GM12878 (cell line): Measurements from ENCODE around the gene SETD1B. TPM values are rescaled to one million over a fixed set of nuclear protein-coding genes. Genes with fewer than 3 reads are reported as not detected.
A peak's percentile ranks its signal among the peaks of the same experiment; 100 is the strongest.

ENCODE experiments used
- ATAC-seq: fragments of 200-7000 bp; cut with Tn5 transposase; 3 replicates; pipeline ENCODE4 v1.9.1; 2020; ENCODE audit warnings: mild to moderate bottlenecking, moderate library complexity
- BruUV-seq: library from RNA; stranded (reverse); fragments of 400-500 nt; replicated peaks from 2 replicates; lab custom pipeline; 2021; lab: Mats Ljungman, UMichigan
- CTCF ChIA-PET: fragments of 300-600 bp; sonication (Branson Sonifier 250); formaldehyde crosslinking; extraction: SDS; loops from one replicate; lab custom pipeline; 2021; ENCODE audit warnings: inconsistent platforms; lab: Yijun Ruan, JAX
- POLR2A ChIA-PET: fragments of 350-600 bp; formaldehyde crosslinking; extraction: SDS; loops from one replicate; lab custom pipeline; 2021; ENCODE audit warnings: inconsistent platforms; lab: Charles Lee
- RAD21 ChIA-PET: fragments of 300-600 bp; sonication (Branson Sonifier 250); formaldehyde crosslinking; loops from one replicate; lab custom pipeline; 2023; ENCODE audit warnings: antibody characterized with exemption; ENCODE audit not compliant: unreplicated experiment; lab: Charles Lee
- SMC1A ChIA-PET: fragments of 300-600 bp; sonication (Branson Sonifier 250); formaldehyde crosslinking; loops from one replicate; lab custom pipeline; 2023; ENCODE audit not compliant: unreplicated experiment, uncharacterized antibody; lab: Charles Lee
- DNase-seq: peaks from one replicate; pipeline ENCODE4 v3.0.0-alpha.2; 2011; ENCODE audit warnings: low read depth, low spot score
- FAIRE-seq: peaks from 3 replicates; lab custom pipeline; 2011; peaks lifted over from hg19 to GRCh38; lab: Jason Lieb, UNC
- H2AFZ ChIP-seq: 2 replicates; pipeline ENCODE4 v1.6.0; 2011; ENCODE audit warnings: low read depth, low read length, control low read depth; ENCODE audit not compliant: control insufficient read depth
- H3K27ac ChIP-seq: 2 replicates; pipeline ENCODE4 v1.5.1; 2011; ENCODE audit warnings: control low read depth; ENCODE audit not compliant: control insufficient read depth, insufficient read depth
- H3K27me3 ChIP-seq, 2 experiments: replicated peaks in 1 of 2; 2 replicates each; pipeline versions ENCODE4 v1.6.0 to v1.6.1; 2011; ENCODE audit warnings: low read length in 1 of 2; ENCODE audit not compliant: control insufficient read depth in 2 of 2, insufficient read depth in 2 of 2
- H3K36me3 ChIP-seq, 2 experiments: 2 replicates each; pipeline ENCODE4 v1.5.1; 2011; ENCODE audit warnings: low read length in 1 of 2; ENCODE audit not compliant: control insufficient read depth in 2 of 2, insufficient read depth in 2 of 2
- H3K4me1 ChIP-seq: 2 replicates; pipeline ENCODE4 v1.6.1; 2011; ENCODE audit warnings: mild to moderate bottlenecking, low read length, moderate library complexity, mixed read lengths; ENCODE audit not compliant: control insufficient read depth, insufficient read depth
- H3K4me2 ChIP-seq: 2 replicates; pipeline ENCODE4 v1.6.0; 2011; ENCODE audit warnings: control low read depth; ENCODE audit not compliant: control insufficient read depth, insufficient read depth
- H3K4me3 ChIP-seq: fragments of 200-600 bp; sonication (generic); 2 replicates; pipeline ENCODE4 v1.5.1; 2016
- H3K79me2 ChIP-seq: 2 replicates; pipeline ENCODE4 v1.6.0; 2011; ENCODE audit warnings: low read length; ENCODE audit not compliant: control insufficient read depth, insufficient read depth
- H3K9ac ChIP-seq: 2 replicates; pipeline ENCODE4 v1.8.0; 2011; ENCODE audit warnings: low read length, control low read depth, mixed read lengths; ENCODE audit not compliant: control insufficient read depth, insufficient read depth
- H3K9me3 ChIP-seq: replicated peaks from 3 replicates; pipeline ENCODE4 v1.5.1; 2011; ENCODE audit warnings: mild to moderate bottlenecking, low read length; ENCODE audit not compliant: control insufficient read depth, insufficient read depth
- H4K20me1 ChIP-seq: 2 replicates; pipeline ENCODE4 v1.6.0; 2011; ENCODE audit not compliant: control insufficient read depth, insufficient read depth
- BCL3 ChIP-seq: IDR thresholded peaks from 2 replicates; pipeline ENCODE4 v1.6.1; 2011; ENCODE audit warnings: borderline replicate concordance, low read depth, mild to moderate bottlenecking, moderate library complexity, low read length; ENCODE audit not compliant: insufficient read depth, poor library complexity, severe bottlenecking
- BHLHE40 ChIP-seq, 2 experiments: fragments of 450-650 bp in 1 of 2; IDR thresholded peaks; 2 replicates each; pipeline ENCODE4 v1.6.1; 2011 to 2017; ENCODE audit warnings: low read depth in 2 of 2, borderline replicate concordance in 1 of 2, improper control_type of control experiment in 1 of 2, low read length in 1 of 2, mild to moderate bottlenecking in 1 of 2
- EGR1 ChIP-seq, 2 experiments: IDR thresholded peaks; 1 replicate in 1 of 2; 2 replicates in 1 of 2; pipeline ENCODE4 v1.6.1; 2011 to 2012; ENCODE audit warnings: low read depth in 2 of 2, low read length in 2 of 2, borderline replicate concordance in 1 of 2, mild to moderate bottlenecking in 1 of 2, moderate library complexity in 1 of 2
- FOS ChIP-seq: IDR thresholded peaks from 3 replicates; pipeline ENCODE4 v1.6.1; 2011; ENCODE audit warnings: borderline replicate concordance; ENCODE audit not compliant: insufficient read length; ENCODE audit errors: extremely low read depth
- HDGF ChIP-seq: fragments of 450-650 bp; IDR thresholded peaks from 2 replicates; pipeline ENCODE4 v1.6.1; 2016; ENCODE audit warnings: antibody characterized with exemption
- KAT2A ChIP-seq: conservative IDR thresholded peaks from 2 replicates; pipeline ENCODE4 v1.6.1; 2011; ENCODE audit warnings: low read depth, low read length; ENCODE audit not compliant: control insufficient read depth
- KDM1A ChIP-seq: fragments of 200-600 bp; sonication (generic); IDR thresholded peaks from 2 replicates; pipeline ENCODE4 v1.6.1; 2016; ENCODE audit warnings: borderline replicate concordance
- NFYB ChIP-seq: IDR thresholded peaks from 2 replicates; pipeline ENCODE4 v1.6.1; 2011; ENCODE audit warnings: low read depth, mild to moderate bottlenecking, low read length, improper control_type of control experiment, moderate library complexity; ENCODE audit not compliant: insufficient read depth
- PAX5 ChIP-seq: IDR thresholded peaks from 2 replicates; pipeline ENCODE4 v1.6.1; 2011; ENCODE audit warnings: low read depth, low read length, borderline replicate concordance
- PAX8 ChIP-seq: fragments of 450-650 bp; IDR thresholded peaks from 2 replicates; pipeline ENCODE4 v1.6.1; 2017; ENCODE audit warnings: mild to moderate bottlenecking, moderate library complexity
- RAD21 ChIP-seq: IDR thresholded peaks from 2 replicates; pipeline ENCODE4 v1.6.1; 2011; ENCODE audit warnings: mild to moderate bottlenecking, low read depth, low read length, moderate library complexity; ENCODE audit not compliant: insufficient read depth
- RAD51 ChIP-seq: fragments of 450-650 bp; IDR thresholded peaks from 2 replicates; pipeline ENCODE4 v1.6.1; 2016; ENCODE audit warnings: moderate library complexity, mild to moderate bottlenecking, inconsistent platforms
- RBBP5 ChIP-seq: fragments of 200-600 bp; sonication (generic); conservative IDR thresholded peaks from 2 replicates; pipeline ENCODE4 v1.6.1; 2016
- SMC3 ChIP-seq: IDR thresholded peaks from 2 replicates; pipeline ENCODE4 v1.6.1; 2011; ENCODE audit warnings: low read length, improper control_type of control experiment, borderline replicate concordance
- SUPT20H ChIP-seq: IDR thresholded peaks from 2 replicates; pipeline ENCODE4 v1.6.1; 2011; ENCODE audit warnings: low read depth, mild to moderate bottlenecking, low read length, moderate library complexity, borderline replicate concordance; ENCODE audit not compliant: control insufficient read depth
- WRNIP1 ChIP-seq: IDR thresholded peaks from 2 replicates; pipeline ENCODE4 v1.6.1; 2011; ENCODE audit warnings: low read depth, low read length, improper control_type of control experiment, borderline replicate concordance
- YY1 ChIP-seq: IDR thresholded peaks from 2 replicates; pipeline ENCODE4 v1.6.1; 2011; ENCODE audit warnings: low read depth, mild to moderate bottlenecking, low read length
- ZNF207 ChIP-seq: fragments of 450-650 bp; IDR thresholded peaks from 2 replicates; pipeline ENCODE4 v1.6.1; 2014; ENCODE audit warnings: antibody characterized with exemption, mild to moderate bottlenecking, borderline replicate concordance
- ZZZ3 ChIP-seq: IDR thresholded peaks from 2 replicates; pipeline ENCODE4 v1.6.1; 2011; ENCODE audit warnings: low read depth; ENCODE audit not compliant: control insufficient read depth, insufficient read length
- WGBS: methylation state at CpG from one replicate; pipeline ENCODE4 v1.1.6; 2016; ENCODE audit warnings: low lambda C conversion rate; ENCODE audit not compliant: insufficient replicate concordance, insufficient coverage; ENCODE audit errors: missing lambda C conversion rate; 5-methylcytosine and 5-hydroxymethylcytosine counted together
- in situ Hi-C: fragments of 300-500 bp; cut with MboI; formaldehyde crosslinking; loops from 9 replicates; pipeline ENCODE4 v1.14.3; 2018; ENCODE audit warnings: mixed read lengths
- intact Hi-C: fragments of 100-400 bp; cut with micrococcal nuclease; formaldehyde crosslinking; loops from one replicate; pipeline ENCODE4 v1.14.2; 2022; ENCODE audit not compliant: unreplicated experiment
- polyA plus RNA-seq, 11 experiments: library from polyadenylated mRNA; depleted of rRNA in 4 of 11; unstranded in 6 of 11; stranded (reverse) in 5 of 11; fragments of >200 nt; fragmentation: Nextera tagmentation in 4 of 11; fragmentation: Illumina TruSeq in 1 of 11; extraction: Ambion mirVana in 4 of 11; extraction: Trizol in 1 of 11; gene quantifications; 1 replicate in 1 of 11; 2 replicates in 10 of 11; pipeline versions ENCODE4 v1.2.1 to v1.2.3, GENCODE V29; 2011 to 2016; ENCODE audit warnings: inconsistent platforms in 2 of 11, missing spikeins in 2 of 11, low read depth in 1 of 11
- total RNA-seq, 4 experiments: library from RNA; depleted of rRNA in 3 of 4; stranded (reverse); fragments of >200 nt in 3 of 4; fragmentation: Illumina TruSeq in 1 of 4; extraction: Trizol in 1 of 4; gene quantifications; 2 replicates each; pipeline versions ENCODE4 v1.2.1 to v1.2.3, GENCODE V29; 2013 to 2021
- TF ChIP-seq, protein P1 (sequence below): IDR thresholded peaks from 2 replicates; pipeline ENCODE4 v1.6.1; 2012; ENCODE audit warnings: low read length, inconsistent platforms

The SETD1B gene
- total and polyA plus RNA-seq, 10 of the 15 experiments (the other 5 are each of a cell fraction or from before 2014, with no cell fraction given), result 0.50 to 17.3 (median 1.6) TPM

DNA sequence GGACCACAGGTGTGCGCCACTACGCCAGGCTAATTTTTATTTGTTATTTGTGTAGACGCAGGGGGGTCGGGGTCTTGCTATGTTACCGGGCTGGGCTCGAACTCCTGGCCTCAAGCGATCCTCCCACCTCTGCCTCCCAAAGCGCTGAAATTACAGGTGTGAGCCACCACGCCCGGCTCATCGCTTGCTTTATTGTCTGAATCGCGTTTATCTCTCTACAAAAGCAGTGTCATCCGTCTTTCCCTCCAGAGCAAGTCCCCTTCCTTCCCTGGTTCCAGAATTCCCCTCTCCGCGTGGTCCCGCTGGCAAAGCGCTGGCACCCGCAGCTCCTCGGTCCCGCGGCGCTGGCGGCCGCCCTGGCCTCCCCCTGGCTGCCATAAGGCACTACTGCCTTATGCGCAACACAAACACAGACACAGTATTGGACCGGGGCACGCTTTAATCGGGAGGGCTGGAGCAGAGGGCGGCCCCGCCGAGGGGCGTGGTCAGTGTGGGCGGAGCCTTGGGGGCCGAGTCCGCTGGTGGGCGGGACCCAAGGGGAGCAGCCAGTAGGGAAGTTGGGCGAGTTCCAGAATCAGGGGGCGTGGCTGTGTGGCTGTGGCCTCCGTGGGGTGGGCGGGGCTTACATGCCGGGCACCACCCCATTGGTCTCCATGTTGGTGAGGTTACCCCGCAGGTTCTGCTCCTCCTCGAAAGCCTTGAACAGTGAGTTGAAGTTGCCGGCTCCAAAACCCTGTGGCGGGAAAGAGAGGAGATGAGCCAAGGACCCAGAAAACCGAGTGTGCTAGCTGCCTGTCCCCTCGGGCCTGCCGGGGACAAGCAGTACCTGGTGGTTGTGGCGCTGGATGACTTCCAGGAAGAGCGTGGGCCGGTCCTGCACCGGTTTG, 35.5 kb downstream of the SETD1B start:
- peak overlapping the region; percentile 58 for H3K27ac ChIP-seq
- H3K36me3 ChIP-seq, result no peaks in the 10 kb centered on the region
- intact Hi-C loops, result no loop called here
- no TSS peak for BruUV-seq
- peak overlapping the region; percentile 78 for H3K4me3 ChIP-seq
- ChIA-PET SMC1A (interaction anchor here (1.6 kb wide), 1 partner anchor 24 kb away, joined by 3 read pairs; no protein-coding TSS in a partner anchor), CTCF (interaction anchor here (0.5 to 3.8 kb wide), 5 partner anchors 11 to 45 kb away, joined by 3 to 33 read pairs (median 11); partner anchors contain the start of gene RHOF), RAD21 (no interaction called here), POLR2A (no interaction called here)
- DNase-seq, result peak; percentile 86
- WGBS, result 23% methylated on average over 53 of the region's 53 CpGs
- H2AFZ ChIP-seq, result peak overlapping the region; percentile 97
- peaks cover 3% of the 10 kb centered on the region; the same call in 1 of the 2 replicates for H3K4me1 ChIP-seq
- peak; percentile 98 for FAIRE-seq
- no peaks in the 10 kb centered on the region for H3K79me2 ChIP-seq
- peak overlapping the region; percentile 79 for H3K9ac ChIP-seq
- ATAC-seq, result peak; percentile 100
- H4K20me1 ChIP-seq, result no peaks in the 10 kb centered on the region
- peak overlapping the region; percentile 100 for H3K4me2 ChIP-seq
- in situ Hi-C loops, result no loop called here
- no peaks in the 10 kb centered on the region for H3K9me3 ChIP-seq
- no peaks in the 10 kb centered on the region for H3K27me3 ChIP-seq
- TF ChIP-seq SUPT20H (no peak), FOS (no peak), KAT2A (no peak), WRNIP1 (no peak), RAD21 (no peak), YY1 (peak; percentile 67; the same call in 1 of the 2 replicates), ZNF207 (no peak), ZZZ3 (no peak), RBBP5 (no peak), HDGF (peak; percentile 97), PAX8 (no peak), RAD51 (no peak), PAX5 (peak; percentile 87), NFYB (peak; percentile 76), BHLHE40 (IDR thresholded peaks at IDR 0.05; ENCODE audit: borderline replicate concordance in 1 of 2, low read depth in 2 of 2, low read length in 1 of 2) (0 out of 4 replicates have a peak, but pooled peaks of 1 of the 2 experiments have one; percentile 37), EGR1 (IDR thresholded peaks at IDR 0.05; ENCODE audit: borderline replicate concordance in 1 of 2, low read depth in 2 of 2, low read length in 2 of 2) (peak in 1 of 2 experiments; percentile 1; a peak in 1 of 3 replicates), KDM1A (no peak), BCL3 (no peak), SMC3 (no peak)
- TF ChIP-seq, protein P1, sequence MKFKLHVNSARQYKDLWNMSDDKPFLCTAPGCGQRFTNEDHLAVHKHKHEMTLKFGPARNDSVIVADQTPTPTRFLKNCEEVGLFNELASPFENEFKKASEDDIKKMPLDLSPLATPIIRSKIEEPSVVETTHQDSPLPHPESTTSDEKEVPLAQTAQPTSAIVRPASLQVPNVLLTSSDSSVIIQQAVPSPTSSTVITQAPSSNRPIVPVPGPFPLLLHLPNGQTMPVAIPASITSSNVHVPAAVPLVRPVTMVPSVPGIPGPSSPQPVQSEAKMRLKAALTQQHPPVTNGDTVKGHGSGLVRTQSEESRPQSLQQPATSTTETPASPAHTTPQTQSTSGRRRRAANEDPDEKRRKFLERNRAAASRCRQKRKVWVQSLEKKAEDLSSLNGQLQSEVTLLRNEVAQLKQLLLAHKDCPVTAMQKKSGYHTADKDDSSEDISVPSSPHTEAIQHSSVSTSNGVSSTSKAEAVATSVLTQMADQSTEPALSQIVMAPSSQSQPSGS, result no peak
